H9 (cell line): ENCODE data around the gene RABGEF1. TPM values are rescaled to one million over a fixed set of nuclear protein-coding genes. Genes with fewer than 3 reads are reported as not detected.

Experiments used
- DNase-seq: peaks from one replicate; pipeline ENCODE4 v3.0.0-alpha.2; 2017
- H2AFZ ChIP-seq: one replicate; pipeline ENCODE4 v1.6.1; 2013; ENCODE audit warnings: mild to moderate bottlenecking, low read length, control low read depth, moderate library complexity
- H2AK5ac ChIP-seq: 2 replicates; pipeline ENCODE4 v1.6.1; 2013; ENCODE audit warnings: low read length, control low read depth, mixed read lengths; ENCODE audit not compliant: insufficient read length
- H2BK120ac ChIP-seq: one replicate; pipeline ENCODE4 v1.6.1; 2013; ENCODE audit warnings: low read depth, mild to moderate bottlenecking, low read length, control low read depth, inconsistent platforms; ENCODE audit not compliant: poor library complexity, severe bottlenecking
- H2BK12ac ChIP-seq: 2 replicates; pipeline ENCODE4 v1.6.1; 2013; ENCODE audit warnings: low read length, control low read depth, mixed read lengths, low read depth; ENCODE audit not compliant: insufficient read length
- H2BK15ac ChIP-seq: 2 replicates; pipeline ENCODE4 v1.6.1; 2013; ENCODE audit warnings: low read depth, low read length, control low read depth
- H2BK20ac ChIP-seq: one replicate; pipeline ENCODE4 v1.6.1; 2013; ENCODE audit warnings: low read depth, mild to moderate bottlenecking, low read length, control low read depth, inconsistent platforms; ENCODE audit not compliant: poor library complexity, severe bottlenecking
- H2BK5ac ChIP-seq: 2 replicates; pipeline ENCODE4 v1.6.1; 2013; ENCODE audit warnings: low read length, control low read depth, mixed read lengths; ENCODE audit not compliant: insufficient read length
- H3K14ac ChIP-seq: 2 replicates; pipeline ENCODE4 v1.6.1; 2013; ENCODE audit warnings: low read length, control low read depth; ENCODE audit not compliant: insufficient read depth
- H3K18ac ChIP-seq: 2 replicates; pipeline ENCODE4 v1.6.1; 2013; ENCODE audit warnings: low read depth, mild to moderate bottlenecking, mixed read lengths, low read length, control low read depth; ENCODE audit not compliant: insufficient read length
- H3K23ac ChIP-seq: 2 replicates; pipeline ENCODE4 v1.6.1; 2013; ENCODE audit warnings: low read length, control low read depth, mixed read lengths, low read depth; ENCODE audit not compliant: insufficient read length
- H3K23me2 ChIP-seq: 2 replicates; pipeline ENCODE4 v1.6.1; 2013; ENCODE audit warnings: low read depth, mild to moderate bottlenecking, mixed read lengths, low read length, control low read depth; ENCODE audit not compliant: insufficient read length, poor library complexity, severe bottlenecking
- H3K27ac ChIP-seq: 2 replicates; pipeline ENCODE4 v1.5.1; 2013; ENCODE audit warnings: low read length, control low read depth, mixed read lengths, low read depth; ENCODE audit not compliant: insufficient read length
- H3K27me3 ChIP-seq: 2 replicates; pipeline ENCODE4 v1.6.1; 2013; ENCODE audit warnings: low read length, control low read depth, inconsistent platforms; ENCODE audit not compliant: insufficient read depth
- H3K4ac ChIP-seq: 2 replicates; pipeline ENCODE4 v1.6.1; 2013; ENCODE audit warnings: low read depth, mild to moderate bottlenecking, control low read depth, inconsistent platforms, low read length, moderate library complexity
- H3K4me1 ChIP-seq: 2 replicates; pipeline ENCODE4 v1.6.1; 2013; ENCODE audit warnings: low read length, control low read depth, inconsistent platforms; ENCODE audit not compliant: insufficient read depth
- H3K4me2 ChIP-seq: 2 replicates; pipeline ENCODE4 v1.6.1; 2013; ENCODE audit warnings: low read length, control low read depth, mixed read lengths; ENCODE audit not compliant: insufficient read length, insufficient read depth
- H3K56ac ChIP-seq: 2 replicates; pipeline ENCODE4 v1.6.1; 2013; ENCODE audit warnings: low read depth, mild to moderate bottlenecking, mixed read lengths, low read length, control low read depth; ENCODE audit not compliant: insufficient read length
- H3K79me1 ChIP-seq: 2 replicates; pipeline ENCODE4 v1.6.1; 2013; ENCODE audit warnings: low read depth, mild to moderate bottlenecking, moderate library complexity, low read length, control low read depth, inconsistent platforms; ENCODE audit not compliant: insufficient read depth, poor library complexity, severe bottlenecking
- H3K79me2 ChIP-seq: 2 replicates; pipeline ENCODE4 v1.6.1; 2013; ENCODE audit warnings: low read length, control low read depth, inconsistent platforms; ENCODE audit not compliant: insufficient read depth
- H3K9ac ChIP-seq: 2 replicates; pipeline ENCODE4 v1.6.1; 2013; ENCODE audit warnings: low read length, control low read depth, mixed read lengths; ENCODE audit not compliant: insufficient read length; ENCODE audit errors: extremely low read depth
- H3K9me3 ChIP-seq: one replicate; pipeline ENCODE4 v1.6.1; 2013; ENCODE audit warnings: low read depth, low read length, inconsistent platforms; ENCODE audit not compliant: control insufficient read depth
- H3T11ph ChIP-seq: one replicate; pipeline ENCODE4 v1.6.1; 2013; ENCODE audit warnings: mild to moderate bottlenecking, low read length, control low read depth, inconsistent platforms
- H4K20me1 ChIP-seq: one replicate; pipeline ENCODE4 v1.6.1; 2013; ENCODE audit not compliant: control insufficient read depth, insufficient read length, insufficient read depth
- H4K5ac ChIP-seq: 2 replicates; pipeline ENCODE4 v1.6.1; 2013; ENCODE audit warnings: low read depth, mild to moderate bottlenecking, mixed read lengths, low read length, control low read depth; ENCODE audit not compliant: insufficient read length
- H4K8ac ChIP-seq: replicated peaks from 2 replicates; pipeline ENCODE4 v1.6.1; 2013; ENCODE audit warnings: low read length, control low read depth, mixed read lengths, low read depth; ENCODE audit not compliant: insufficient read length
- H4K91ac ChIP-seq: 2 replicates; pipeline ENCODE4 v1.6.1; 2013; ENCODE audit warnings: low read depth, mild to moderate bottlenecking, moderate library complexity, mixed read lengths, low read length, control low read depth; ENCODE audit not compliant: insufficient read length
- H3K27ac Mint-ChIP-seq, 3 experiments: 2 replicates in 2 of 3; 3 replicates in 1 of 3; pipeline ENCODE4 v1.8.0; 2020 to 2021; ENCODE audit warnings: mixed read lengths in 3 of 3, mild to moderate bottlenecking in 1 of 3, moderate library complexity in 1 of 3
- H3K27me3 Mint-ChIP-seq: 2 replicates; pipeline ENCODE4 v1.8.0; 2021; ENCODE audit warnings: low read depth, mild to moderate bottlenecking, moderate library complexity, mixed read lengths
- H3K36me3 Mint-ChIP-seq, 3 experiments: 2 replicates in 2 of 3; 3 replicates in 1 of 3; pipeline ENCODE4 v1.8.0; 2020 to 2021; ENCODE audit warnings: low read depth in 3 of 3, mixed read lengths in 3 of 3; ENCODE audit not compliant: insufficient read depth in 1 of 3
- H3K4me1 Mint-ChIP-seq, 2 experiments: 2 replicates each; pipeline ENCODE4 v1.8.0; 2020; ENCODE audit warnings: mixed read lengths in 2 of 2
- H3K4me3 Mint-ChIP-seq, 2 experiments: 2 replicates in 1 of 2; 3 replicates in 1 of 2; pipeline ENCODE4 v1.8.0; 2020 to 2021; ENCODE audit warnings: mild to moderate bottlenecking in 2 of 2, mixed read lengths in 2 of 2, moderate library complexity in 1 of 2
- H3K9me3 Mint-ChIP-seq, 2 experiments: 2 replicates in 1 of 2; 3 replicates in 1 of 2; pipeline ENCODE4 v1.8.0; 2020; ENCODE audit warnings: mild to moderate bottlenecking in 2 of 2, mixed read lengths in 2 of 2, moderate library complexity in 1 of 2
- WGBS: extraction: QIAGEN DNeasy Blood & Tissue Kit; methylation state at CpG from one replicate; pipeline ENCODE4 v1.1.7; 2013; ENCODE audit warnings: missing lambda C conversion rate, low lambda C conversion rate, mixed read lengths; ENCODE audit not compliant: insufficient read length; ENCODE audit errors: extremely low coverage; 5-methylcytosine and 5-hydroxymethylcytosine counted together
- total RNA-seq: library from RNA; stranded (reverse); gene quantifications from 2 replicates; pipeline ENCODE4 v1.2.1, GENCODE V29; 2021
- TF ChIP-seq, protein P1 (sequence below): fragments of 200-600 bp; sonication (generic); conservative IDR thresholded peaks from 3 replicates; pipeline ENCODE4 v1.8.0; 2021; ENCODE audit warnings: antibody characterized with exemption, mild to moderate bottlenecking

RABGEF1 gene
- total RNA-seq, 1 experiment from 2014 or later = 17.3 TPM

GRCh38 chr7:66800591-66800990 is 60.1 kb downstream of the RABGEF1 start:
- TF ChIP-seq, protein P1, sequence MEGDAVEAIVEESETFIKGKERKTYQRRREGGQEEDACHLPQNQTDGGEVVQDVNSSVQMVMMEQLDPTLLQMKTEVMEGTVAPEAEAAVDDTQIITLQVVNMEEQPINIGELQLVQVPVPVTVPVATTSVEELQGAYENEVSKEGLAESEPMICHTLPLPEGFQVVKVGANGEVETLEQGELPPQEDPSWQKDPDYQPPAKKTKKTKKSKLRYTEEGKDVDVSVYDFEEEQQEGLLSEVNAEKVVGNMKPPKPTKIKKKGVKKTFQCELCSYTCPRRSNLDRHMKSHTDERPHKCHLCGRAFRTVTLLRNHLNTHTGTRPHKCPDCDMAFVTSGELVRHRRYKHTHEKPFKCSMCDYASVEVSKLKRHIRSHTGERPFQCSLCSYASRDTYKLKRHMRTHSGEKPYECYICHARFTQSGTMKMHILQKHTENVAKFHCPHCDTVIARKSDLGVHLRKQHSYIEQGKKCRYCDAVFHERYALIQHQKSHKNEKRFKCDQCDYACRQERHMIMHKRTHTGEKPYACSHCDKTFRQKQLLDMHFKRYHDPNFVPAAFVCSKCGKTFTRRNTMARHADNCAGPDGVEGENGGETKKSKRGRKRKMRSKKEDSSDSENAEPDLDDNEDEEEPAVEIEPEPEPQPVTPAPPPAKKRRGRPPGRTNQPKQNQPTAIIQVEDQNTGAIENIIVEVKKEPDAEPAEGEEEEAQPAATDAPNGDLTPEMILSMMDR = no peak
- Histone ChIP-seq H2BK15ac (no peak overlapping the region), H3K27me3 (no peaks in the 10 kb centered on the region), H3K4me2 (no peak overlapping the region), H3K56ac (no peak overlapping the region), H3K79me2 (no peaks in the 10 kb centered on the region), H3K4me1 (no peaks in the 10 kb centered on the region), H3K18ac (no peak overlapping the region), H3K79me1 (no peaks in the 10 kb centered on the region), H4K8ac (no peak overlapping the region), H4K20me1 (no peaks in the 10 kb centered on the region), H3K23ac (no peak overlapping the region), H2BK20ac (no peak overlapping the region), H2AFZ (no peak overlapping the region), H4K5ac (no peak overlapping the region), H3K27ac (no peak overlapping the region), H2BK12ac (no peak overlapping the region), H3K9ac (no peak overlapping the region), H2BK120ac (no peak overlapping the region), H2AK5ac (no peak overlapping the region), H3T11ph (no peak overlapping the region), H4K91ac (no peak overlapping the region), H3K9me3 (no peaks in the 10 kb centered on the region), H3K23me2 (no peaks in the 10 kb centered on the region), H2BK5ac (no peak overlapping the region), H3K4ac (no peak overlapping the region), H3K14ac (no peak overlapping the region)
- no peak for DNase-seq
- Mint-ChIP-seq H3K9me3 (no peaks in the 10 kb centered on the region), H3K36me3 (peaks cover 20 to 68% (median 55%) of the 10 kb centered on the region in 3 experiments; a peak in 6 of 7 replicates), H3K4me1 (no peaks in the 10 kb centered on the region), H3K27me3 (no peaks in the 10 kb centered on the region; the same call in 1 of the 2 replicates), H3K4me3 (no peak overlapping the region), H3K27ac (no peak overlapping the region)
- WGBS = no CpG with 5 or more reads among the region's 8 CpGs
